Endothelial cell of umbilical vein (primary cell): ENCODE results near the gene MICAL3. TPM values are rescaled to one million over a fixed set of nuclear protein-coding genes. Genes with fewer than 3 reads are reported as not detected.
A peak's percentile ranks its signal among the peaks of the same experiment; 100 is the strongest.

Experiments
- BruUV-seq: library from RNA; stranded (reverse); fragments of 400-500 nt; replicated peaks from 2 replicates; lab custom pipeline; 2021; lab: Mats Ljungman, UMichigan
- CTCF ChIA-PET: fragments of 300-600, 350-600 bp; sonication (Branson Sonifier 250); formaldehyde crosslinking; loops from one replicate; lab custom pipeline; 2021; ENCODE audit warnings: antibody characterized with exemption, inconsistent platforms; lab: Charles Lee
- POLR2A ChIA-PET: fragments of 300-600, 350-600 bp; sonication (Branson Sonifier 250); formaldehyde crosslinking; loops from one replicate; lab custom pipeline; 2021; ENCODE audit warnings: antibody characterized with exemption, inconsistent platforms; lab: Charles Lee
- DNase-seq: peaks from one replicate; pipeline ENCODE4 v3.0.0-alpha.2; 2011; ENCODE audit warnings: low read depth, low spot score
- FAIRE-seq: peaks from 2 replicates; lab custom pipeline; 2011; peaks lifted over from hg19 to GRCh38; lab: Jason Lieb, UNC
- H2AFZ ChIP-seq: 2 replicates; pipeline ENCODE4 v1.6.0; 2012; ENCODE audit warnings: low read depth, low read length, control low read depth, inconsistent platforms
- H3K27ac ChIP-seq: 2 replicates; pipeline ENCODE4 v1.5.1; 2011; ENCODE audit warnings: low read depth, mild to moderate bottlenecking, control low read depth, low read length, moderate library complexity; ENCODE audit not compliant: insufficient read depth
- H3K27me3 ChIP-seq, 2 experiments: 2 replicates each; pipeline versions ENCODE4 v1.6.0 to v1.6.1; 2011; ENCODE audit warnings: low read length in 2 of 2, mixed read lengths in 1 of 2; ENCODE audit not compliant: control insufficient read depth in 2 of 2, insufficient read depth in 2 of 2
- H3K36me3 ChIP-seq, 2 experiments: 2 replicates in 1 of 2; 3 replicates in 1 of 2; pipeline ENCODE4 v1.5.1; 2011; ENCODE audit warnings: low read length in 2 of 2, mild to moderate bottlenecking in 1 of 2, moderate library complexity in 1 of 2; ENCODE audit not compliant: control insufficient read depth in 2 of 2, insufficient read depth in 2 of 2; ENCODE audit errors: extremely low read depth in 1 of 2
- H3K4me1 ChIP-seq: 3 replicates; pipeline ENCODE4 v1.5.1; 2011; ENCODE audit warnings: mild to moderate bottlenecking, low read length; ENCODE audit not compliant: control insufficient read depth, insufficient read depth; ENCODE audit errors: extremely low read depth
- H3K4me2 ChIP-seq: 2 replicates; pipeline ENCODE4 v1.6.1; 2011; ENCODE audit warnings: low read length, control low read depth, mixed read lengths; ENCODE audit not compliant: insufficient read depth
- H3K4me3 ChIP-seq, 3 experiments: fragments of 200-600 bp in 1 of 3; sonication (generic), shearing (Covaris generic) in 1 of 3; replicated peaks in 1 of 3; 2 replicates each; pipeline ENCODE4 v1.5.1; 2011 to 2016; ENCODE audit warnings: control low read depth in 3 of 3, low read length in 3 of 3, mild to moderate bottlenecking in 2 of 3, inconsistent platforms in 1 of 3, low read depth in 1 of 3, moderate library complexity in 1 of 3; ENCODE audit not compliant: insufficient read depth in 1 of 3
- H3K79me2 ChIP-seq: 2 replicates; pipeline ENCODE4 v1.6.0; 2012; ENCODE audit warnings: low read length, inconsistent platforms; ENCODE audit not compliant: control insufficient read depth, insufficient read depth
- H3K9ac ChIP-seq: replicated peaks from 2 replicates; pipeline ENCODE3; 2011; ENCODE audit warnings: low read length, control low read depth; ENCODE audit not compliant: insufficient read depth; ENCODE audit errors: extremely low read depth
- H3K9me1 ChIP-seq: replicated peaks from 3 replicates; pipeline ENCODE4 v1.6.0; 2011; ENCODE audit warnings: mild to moderate bottlenecking, low read length; ENCODE audit not compliant: control insufficient read depth, insufficient read depth; ENCODE audit errors: extremely low read depth
- H3K9me3 ChIP-seq: replicated peaks from 2 replicates; pipeline ENCODE4 v1.5.1; 2012; ENCODE audit warnings: low read length, inconsistent platforms; ENCODE audit not compliant: control insufficient read depth, insufficient read depth
- H4K20me1 ChIP-seq: replicated peaks from 2 replicates; pipeline ENCODE3; 2011; ENCODE audit warnings: mild to moderate bottlenecking, low read length; ENCODE audit not compliant: control insufficient read depth, insufficient read depth; ENCODE audit errors: extremely low read depth
- CTCF ChIP-seq, 2 donors: IDR thresholded peaks; 1 replicate in 1 of 2; 2 replicates in 1 of 2; pipeline ENCODE4 v1.5.1; 2011; ENCODE audit warnings: low read length in 2 of 2, mild to moderate bottlenecking in 2 of 2, moderate library complexity in 2 of 2, control low read depth in 1 of 2, inconsistent platforms in 1 of 2, low read depth in 1 of 2; ENCODE audit not compliant: insufficient read depth in 1 of 2; ENCODE audit errors: extremely low read depth in 1 of 2
- EZH2 ChIP-seq: IDR thresholded peaks from 2 replicates; pipeline ENCODE4 v1.6.1; 2012; ENCODE audit warnings: borderline replicate concordance, low read depth, mild to moderate bottlenecking, moderate library complexity, low read length, inconsistent platforms; ENCODE audit not compliant: severe bottlenecking
- FOS ChIP-seq: IDR thresholded peaks from 2 replicates; pipeline ENCODE4 v1.6.1; 2011; ENCODE audit warnings: mild to moderate bottlenecking, low read length, moderate library complexity, borderline replicate concordance; ENCODE audit not compliant: insufficient read depth
- GATA2 ChIP-seq: IDR thresholded peaks from 2 replicates; pipeline ENCODE4 v1.7.0; 2011; ENCODE audit warnings: low read depth, mild to moderate bottlenecking, moderate library complexity, mixed read lengths, low read length; ENCODE audit not compliant: insufficient read length, insufficient read depth
- JUN ChIP-seq: IDR thresholded peaks from 2 replicates; pipeline ENCODE4 v1.6.1; 2011; ENCODE audit warnings: borderline replicate concordance, low read depth; ENCODE audit not compliant: insufficient read length, insufficient read depth
- MAX ChIP-seq: IDR thresholded peaks from 2 replicates; pipeline ENCODE4 v1.6.1; 2011; ENCODE audit not compliant: insufficient read depth, insufficient read length
- MYC ChIP-seq: IDR thresholded peaks from one replicate; pipeline ENCODE4 v1.6.1; 2011; ENCODE audit warnings: mild to moderate bottlenecking, low read depth, low read length
- POLR2A ChIP-seq: IDR thresholded peaks from 2 replicates; pipeline ENCODE4 v1.6.1; 2012; ENCODE audit warnings: low read depth, mild to moderate bottlenecking, control low read depth, low read length
- POLR2AphosphoS5 ChIP-seq: IDR thresholded peaks from 2 replicates; pipeline ENCODE4 v1.6.1; 2012; ENCODE audit warnings: low read depth, mild to moderate bottlenecking, control low read depth, low read length, moderate library complexity; ENCODE audit not compliant: insufficient read depth
- dilution Hi-C: fragments of 300-500 bp; cut with MboI; formaldehyde crosslinking; loops from one replicate; pipeline ENCODE4 v1.15.0; 2019; ENCODE audit warnings: low sequenced_read_pairs; ENCODE audit not compliant: extremely low pct_ligation_motif_present
- intact Hi-C: fragments of 100-400 bp; cut with micrococcal nuclease; formaldehyde crosslinking; loops from one replicate; pipeline ENCODE4 v1.10.0; 2022
- polyA plus RNA-seq, 4 experiments: library from polyadenylated mRNA; depleted of rRNA in 3 of 4; stranded (reverse) in 3 of 4; unstranded in 1 of 4; fragments of >200 nt; gene quantifications; 2 replicates each; pipeline versions ENCODE4 v1.2.1 to v1.2.3, GENCODE V29; 2011 to 2012; ENCODE audit warnings: missing spikeins in 1 of 4
- total RNA-seq: library from RNA; stranded (reverse); gene quantifications from 2 replicates; pipeline ENCODE4 v1.2.3, GENCODE V29; 2021

The MICAL3 gene
- total and polyA plus RNA-seq, 2 donors (not counting 3 experiments of a cell fraction or from before 2014, with no cell fraction given), result 14.5 to 63.7 TPM

GRCh38 chr22:17754233-17754925 lies 270.0 kb downstream of the MICAL3 start:
- no peak for FAIRE-seq
- intact Hi-C loops, result no loop called here
- H3K27ac ChIP-seq, result no peak overlapping the region
- no peaks in the 10 kb centered on the region for H3K4me1 ChIP-seq
- H3K79me2 ChIP-seq, result peaks cover 13% of the 10 kb centered on the region
- POLR2A ChIA-PET, result no interaction called here
- H3K4me3 ChIP-seq, result no peak overlapping the region
- H3K9ac ChIP-seq, result no peak overlapping the region
- dilution Hi-C loops, result no loop called here
- no peaks in the 10 kb centered on the region for H3K36me3 ChIP-seq
- H3K9me1 ChIP-seq, result no peaks in the 10 kb centered on the region
- no peak overlapping the region for H2AFZ ChIP-seq
- H3K4me2 ChIP-seq, result no peak overlapping the region
- no peaks in the 10 kb centered on the region for H3K27me3 ChIP-seq
- no peak for DNase-seq
- BruUV-seq, result no TSS peak
- TF ChIP-seq MYC, result no peak
- TF ChIP-seq CTCF (IDR thresholded peaks at IDR 0.05; ENCODE audit: extremely low read depth in 1 of 2, insufficient read depth in 1 of 2, low read depth in 1 of 2, low read length in 2 of 2), result peak in 1 of 2 donors; percentile 20
- H3K9me3 ChIP-seq, result no peaks in the 10 kb centered on the region
- no peaks in the 10 kb centered on the region for H4K20me1 ChIP-seq
- CTCF ChIA-PET, result interaction anchor here (0.8 to 1.4 kb wide), 5 partner anchors 12 to 321 kb away, joined by 3 to 5 read pairs (median 4); no protein-coding TSS in a partner anchor

GRCh38 chr22:17753401-17753989 lies 270.9 kb downstream of the MICAL3 start:
- Histone ChIP-seq H3K79me2 (peaks cover 11% of the 10 kb centered on the region), H3K4me2 (no peak overlapping the region), H3K27me3 (no peaks in the 10 kb centered on the region), H4K20me1 (no peaks in the 10 kb centered on the region), H3K4me3 (no peak overlapping the region), H3K36me3 (no peaks in the 10 kb centered on the region), H3K4me1 (no peaks in the 10 kb centered on the region), H2AFZ (no peak overlapping the region), H3K27ac (no peak overlapping the region), H3K9me3 (no peaks in the 10 kb centered on the region), H3K9ac (no peak overlapping the region), H3K9me1 (no peaks in the 10 kb centered on the region)
- FAIRE-seq, result no peak
- dilution Hi-C loops, result no loop called here
- intact Hi-C loops, result no loop called here
- POLR2A ChIA-PET, result no interaction called here
- CTCF ChIA-PET, result interaction anchor here (1.1 to 1.4 kb wide), 4 partner anchors 11 to 322 kb away, joined by 4 to 6 read pairs (median 4); no protein-coding TSS in a partner anchor
- no peak for DNase-seq
- TF ChIP-seq MAX, result no peak
- TF ChIP-seq JUN, result no peak
- TF ChIP-seq GATA2, result no peak
- TF ChIP-seq POLR2AphosphoS5, result no peak
- TF ChIP-seq POLR2A, result no peak
- no peak for TF ChIP-seq CTCF (IDR thresholded peaks at IDR 0.05; ENCODE audit: extremely low read depth in 1 of 2, insufficient read depth in 1 of 2, low read depth in 1 of 2, low read length in 2 of 2)
- no peak for TF ChIP-seq FOS
- no peak for TF ChIP-seq MYC
- TF ChIP-seq EZH2, result no peak
- no TSS peak for BruUV-seq
